ENCODE measurements around the gene SEC31B.

Gene SEC31B

GRCh38 chr10:100519311-100520051, at the start of gene SEC31B:
Gene SEC31B (minus strand): TSS chr10:100519861. CDS start chr10:100516952, 2,909 bp downstream.
- DNase-seq (ENCODE audit: low read depth in 2 of 3, low spot score in 1 of 3), result no peak

GRCh38 chr10:100568912-100569311, 49.3 kb upstream of the SEC31B start:
- DNase-seq (ENCODE audit: low read depth in 2 of 3, low spot score in 1 of 3), result no peak

- DNase-seq (ENCODE audit: low read depth in 2 of 3, low spot score in 1 of 3), result no peak
Observed at GRCh38 chr10:100567826-100568225, 48.2 kb upstream of the SEC31B start.

- DNase-seq (ENCODE audit: low read depth in 2 of 3, low spot score in 1 of 3), result no peak
Observed at GRCh38 chr10:100567249-100567648, 47.6 kb upstream of the SEC31B start.

GRCh38 chr10:100566561-100566960, 46.9 kb upstream of the SEC31B start:
- DNase-seq (ENCODE audit: low read depth in 2 of 3, low spot score in 1 of 3), result no peak

GRCh38 chr10:100565206-100565985, 45.7 kb upstream of the SEC31B start:
- no peak for DNase-seq (ENCODE audit: low read depth in 2 of 3, low spot score in 1 of 3)

- peak; percentile 66 to 74 (median 70) for DNase-seq (ENCODE audit: low read depth in 2 of 3, low spot score in 1 of 3)
Observed at GRCh38 chr10:100562008-100562672, 42.5 kb upstream of the SEC31B start.

- no peak for DNase-seq (ENCODE audit: low read depth in 2 of 3, low spot score in 1 of 3)
Observed at GRCh38 chr10:100561005-100561404, 41.3 kb upstream of the SEC31B start.

- DNase-seq (ENCODE audit: low read depth in 2 of 3, low spot score in 1 of 3), result no peak
Observed at GRCh38 chr10:100560248-100560647, 40.6 kb upstream of the SEC31B start.

GRCh38 chr10:100554902-100555301, 35.2 kb upstream of the SEC31B start:
- no peak for DNase-seq (ENCODE audit: low read depth in 2 of 3, low spot score in 1 of 3)

- DNase-seq (ENCODE audit: low read depth in 2 of 3, low spot score in 1 of 3), result no peak
Observed at GRCh38 chr10:100553929-100554328, 34.3 kb upstream of the SEC31B start.

- DNase-seq (ENCODE audit: low read depth in 2 of 3, low spot score in 1 of 3), result no peak
Observed at GRCh38 chr10:100551738-100552137, 32.1 kb upstream of the SEC31B start.

GRCh38 chr10:100551196-100551595, 31.5 kb upstream of the SEC31B start:
- no peak for DNase-seq (ENCODE audit: low read depth in 2 of 3, low spot score in 1 of 3)

GRCh38 chr10:100544950-100545349, 25.3 kb upstream of the SEC31B start:
- DNase-seq (ENCODE audit: low read depth in 2 of 3, low spot score in 1 of 3), result no peak

GRCh38 chr10:100537475-100537874, 17.8 kb upstream of the SEC31B start:
- DNase-seq (ENCODE audit: low read depth in 2 of 3, low spot score in 1 of 3), result no peak

GRCh38 chr10:100535715-100536353, 16.2 kb upstream of the SEC31B start, which contains the start of gene HIF1AN:
Gene HIF1AN (plus strand): TSS chr10:100535943. CDS start chr10:100535959, 16 bp downstream.
- peak; percentile 77 to 87 (median 79) for DNase-seq (ENCODE audit: low read depth in 2 of 3, low spot score in 1 of 3)

- no peak for DNase-seq (ENCODE audit: low read depth in 2 of 3, low spot score in 1 of 3)
Observed at GRCh38 chr10:100535338-100535714, 15.7 kb upstream of the SEC31B start.

- no peak for DNase-seq (ENCODE audit: low read depth in 2 of 3, low spot score in 1 of 3)
Observed at GRCh38 chr10:100534726-100535125, 15.1 kb upstream of the SEC31B start.

GRCh38 chr10:100531761-100532160, 12.1 kb upstream of the SEC31B start:
- DNase-seq (ENCODE audit: low read depth in 2 of 3, low spot score in 1 of 3), result no peak

GRCh38 chr10:100529475-100530298, 10.0 kb upstream of the SEC31B start, which contains the start of gene NDUFB8:
Gene NDUFB8 (minus strand): TSS chr10:100529871. CDS start chr10:100529851, 20 bp downstream.
- DNase-seq (ENCODE audit: low read depth in 2 of 3, low spot score in 1 of 3), result peak; percentile 80 to 86 (median 82)
